Measurements from ENCODE around the gene STOX2. TPM values are rescaled to one million over a fixed set of nuclear protein-coding genes. Genes with fewer than 3 reads are reported as not detected.

The STOX2 gene
- total RNA-seq, 2 donors from 2014 or later = 0.89 to 2.5 TPM

DNA sequence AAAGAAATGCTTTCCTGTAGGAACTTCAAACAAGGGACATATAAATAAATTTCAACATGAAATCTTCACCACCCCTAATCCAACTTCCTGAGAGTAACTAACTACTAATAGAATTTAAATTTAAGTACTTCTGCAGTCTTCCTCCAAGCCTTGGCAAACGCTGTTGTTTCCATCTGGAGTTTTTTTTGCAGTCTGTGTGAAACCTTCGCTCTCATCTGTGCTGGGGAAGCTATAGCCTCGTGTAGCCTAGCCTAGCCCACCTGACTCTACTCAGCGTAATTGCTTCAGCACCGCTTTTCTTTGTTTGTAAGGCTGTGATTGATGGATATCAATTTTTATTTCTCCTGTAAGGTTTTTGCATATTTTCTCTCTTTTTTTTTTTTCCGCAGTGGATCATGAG is 30.9 kb downstream of the STOX2 start:
- Histone ChIP-seq H3K4me3 (no peak overlapping the region), H3K9ac (ENCODE audit: low read depth in 2 of 2, low read length in 2 of 2) (no peak overlapping the region), H3K4me1 (no peaks in the 10 kb centered on the region), H3K36me3 (no peaks in the 10 kb centered on the region), H3K27ac (no peak overlapping the region), H3K27me3 (no peaks in the 10 kb centered on the region), H3K9me3 (no peaks in the 10 kb centered on the region)
- TF ChIP-seq, protein P1, sequence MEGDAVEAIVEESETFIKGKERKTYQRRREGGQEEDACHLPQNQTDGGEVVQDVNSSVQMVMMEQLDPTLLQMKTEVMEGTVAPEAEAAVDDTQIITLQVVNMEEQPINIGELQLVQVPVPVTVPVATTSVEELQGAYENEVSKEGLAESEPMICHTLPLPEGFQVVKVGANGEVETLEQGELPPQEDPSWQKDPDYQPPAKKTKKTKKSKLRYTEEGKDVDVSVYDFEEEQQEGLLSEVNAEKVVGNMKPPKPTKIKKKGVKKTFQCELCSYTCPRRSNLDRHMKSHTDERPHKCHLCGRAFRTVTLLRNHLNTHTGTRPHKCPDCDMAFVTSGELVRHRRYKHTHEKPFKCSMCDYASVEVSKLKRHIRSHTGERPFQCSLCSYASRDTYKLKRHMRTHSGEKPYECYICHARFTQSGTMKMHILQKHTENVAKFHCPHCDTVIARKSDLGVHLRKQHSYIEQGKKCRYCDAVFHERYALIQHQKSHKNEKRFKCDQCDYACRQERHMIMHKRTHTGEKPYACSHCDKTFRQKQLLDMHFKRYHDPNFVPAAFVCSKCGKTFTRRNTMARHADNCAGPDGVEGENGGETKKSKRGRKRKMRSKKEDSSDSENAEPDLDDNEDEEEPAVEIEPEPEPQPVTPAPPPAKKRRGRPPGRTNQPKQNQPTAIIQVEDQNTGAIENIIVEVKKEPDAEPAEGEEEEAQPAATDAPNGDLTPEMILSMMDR (IDR thresholded peaks at IDR 0.05) = no peak
- intact Hi-C loops (cut with DNase I) = no loop called here
- no peak for DNase-seq

DNA sequence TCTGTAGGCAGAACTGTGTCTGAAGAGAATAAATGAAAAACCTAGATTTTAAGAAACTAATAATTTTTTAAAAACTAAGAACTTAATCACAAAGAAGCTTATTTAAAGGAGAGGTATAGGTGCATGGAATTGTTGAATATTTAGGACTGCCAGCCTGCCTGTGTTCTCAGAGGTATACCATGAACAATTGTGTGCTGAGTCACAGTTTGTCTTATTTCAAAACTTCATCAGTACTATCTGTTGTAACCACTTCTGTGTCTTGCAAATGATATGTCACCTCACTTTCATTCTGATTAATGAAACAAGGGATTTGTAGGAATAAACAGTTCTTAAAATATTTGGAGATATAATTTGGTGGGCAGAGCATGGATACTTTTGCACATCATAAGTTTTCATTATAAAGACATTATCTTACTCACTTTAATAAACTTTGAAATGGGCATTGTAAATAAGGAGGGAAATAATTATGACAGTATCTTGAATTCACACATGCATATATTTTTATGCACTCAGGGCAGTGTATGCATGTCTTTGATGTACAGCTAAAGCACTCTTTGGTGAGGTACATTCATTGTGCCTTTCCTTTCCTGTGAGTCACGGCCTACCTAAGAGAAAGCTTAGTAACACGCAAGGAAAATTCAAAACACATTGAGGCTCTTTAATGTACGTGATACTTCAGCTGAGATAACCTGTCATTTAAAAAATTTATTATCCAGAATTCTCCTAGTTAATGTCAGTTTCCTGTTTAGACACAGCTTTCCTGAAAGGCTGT is 31.7 kb downstream of the STOX2 start:
- TF ChIP-seq, protein P1 (IDR thresholded peaks at IDR 0.05) = no peak
- Histone ChIP-seq H3K27ac (no peak overlapping the region), H3K9me3 (no peaks in the 10 kb centered on the region), H3K4me1 (no peaks in the 10 kb centered on the region), H3K36me3 (no peaks in the 10 kb centered on the region), H3K4me3 (no peak overlapping the region), H3K27me3 (no peaks in the 10 kb centered on the region), H3K9ac (ENCODE audit: low read depth in 2 of 2, low read length in 2 of 2) (no peak overlapping the region)
- intact Hi-C loops (cut with DNase I) = no loop called here
- DNase-seq = no peak

DNA sequence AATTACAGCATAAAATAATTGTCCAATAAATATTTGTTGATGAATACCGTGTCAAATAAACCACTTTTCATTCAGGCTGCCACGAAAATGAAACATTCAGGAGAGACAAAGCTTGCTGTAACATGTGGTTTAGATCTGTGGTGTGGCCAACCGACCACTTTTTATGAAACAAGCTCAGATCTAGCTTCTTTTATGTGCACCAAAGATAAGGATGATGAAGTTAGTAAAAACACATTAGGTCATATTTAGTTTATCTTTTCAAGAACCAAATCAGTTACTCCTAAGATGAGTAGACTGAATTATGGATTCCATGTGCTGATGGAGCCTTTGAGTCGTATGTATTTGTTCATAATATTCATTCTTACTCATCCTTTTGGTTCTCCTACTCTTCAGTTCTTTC is 35.8 kb downstream of the STOX2 start:
- Histone ChIP-seq H3K4me3 (no peak overlapping the region), H3K4me1 (no peaks in the 10 kb centered on the region), H3K27ac (no peak overlapping the region), H3K9me3 (no peaks in the 10 kb centered on the region), H3K36me3 (no peaks in the 10 kb centered on the region), H3K27me3 (no peaks in the 10 kb centered on the region), H3K9ac (ENCODE audit: low read depth in 2 of 2, low read length in 2 of 2) (no peak overlapping the region)
- DNase-seq = no peak
- intact Hi-C loops (cut with DNase I) = no loop called here
- TF ChIP-seq, protein P1 (IDR thresholded peaks at IDR 0.05) = no peak

DNA sequence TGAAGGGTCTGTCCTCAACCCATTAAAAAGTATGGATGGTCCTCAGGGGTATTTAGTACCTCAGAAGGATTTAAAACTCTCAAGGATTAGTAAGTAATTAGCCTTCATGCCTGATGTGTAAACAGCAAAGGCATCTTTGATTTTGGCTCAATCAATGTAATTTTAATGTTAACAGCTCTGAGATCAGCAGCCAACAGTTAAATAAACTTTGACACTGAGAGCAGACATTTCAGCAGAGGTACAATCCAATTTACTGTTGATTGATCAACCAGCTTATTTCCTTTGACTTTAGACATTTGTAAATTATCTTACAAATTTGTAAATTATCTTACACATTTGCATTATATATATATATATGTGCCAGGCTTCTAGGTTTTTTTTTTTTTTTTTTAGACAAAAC is 36.9 kb downstream of the STOX2 start:
- no peaks in the 10 kb centered on the region for H3K27me3 ChIP-seq
- no peak overlapping the region for H3K9ac ChIP-seq (ENCODE audit: low read depth in 2 of 2, low read length in 2 of 2)
- intact Hi-C loops (cut with DNase I) = no loop called here
- no peak for DNase-seq
- no peaks in the 10 kb centered on the region for H3K36me3 ChIP-seq
- H3K4me3 ChIP-seq = no peak overlapping the region
- no peaks in the 10 kb centered on the region for H3K9me3 ChIP-seq
- TF ChIP-seq, protein P1 (IDR thresholded peaks at IDR 0.05) = no peak
- no peaks in the 10 kb centered on the region for H3K4me1 ChIP-seq
- H3K27ac ChIP-seq = no peak overlapping the region

DNA sequence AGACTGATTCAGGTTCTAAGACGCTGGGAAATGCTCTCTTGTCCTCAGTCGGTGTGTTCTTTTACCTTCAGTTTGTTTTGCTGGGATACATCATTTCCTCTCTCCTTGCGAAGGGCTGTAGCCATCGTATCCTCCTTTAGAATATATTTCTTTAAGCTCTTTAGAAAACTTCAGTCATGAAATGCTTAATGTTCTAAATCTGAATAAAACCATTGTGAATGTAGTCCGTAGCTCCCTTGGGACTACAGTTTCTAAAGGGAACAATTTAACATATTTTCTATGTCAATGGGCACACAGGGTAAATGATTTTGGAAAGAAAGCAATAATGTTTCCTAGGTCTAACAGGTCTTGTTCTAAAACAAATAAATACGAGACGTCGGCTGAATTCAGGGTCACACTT is 40.6 kb downstream of the STOX2 start:
- Histone ChIP-seq H3K27ac (no peak overlapping the region), H3K9me3 (no peaks in the 10 kb centered on the region), H3K27me3 (no peaks in the 10 kb centered on the region), H3K4me3 (no peak overlapping the region), H3K9ac (ENCODE audit: low read depth in 2 of 2, low read length in 2 of 2) (no peak overlapping the region), H3K4me1 (no peaks in the 10 kb centered on the region), H3K36me3 (no peaks in the 10 kb centered on the region)
- TF ChIP-seq, protein P1 (IDR thresholded peaks at IDR 0.05) = no peak
- intact Hi-C loops (cut with DNase I) = no loop called here
- DNase-seq = no peak

Measured in colonic mucosa (tissue), 4 donors.